ENCODE measurements around the gene LGI4. TPM values are rescaled to one million over a fixed set of nuclear protein-coding genes. Genes with fewer than 3 reads are reported as not detected.

LGI4 gene
- total RNA-seq (10 to 100 TPM in 3 of 9 donors, 1 to 10 TPM in 6; 2.2 to 15.1 (median 6.0) TPM), polyA plus RNA-seq (10 to 100 TPM in 1 of 2 donors, 1 to 10 TPM in 1; 4.2 to 14.2 TPM)
- long read RNA-seq, donor 1, partial matches to known transcripts, result 3 of 6 reads
- long read RNA-seq, donor 1, other reads (novel, unspliced or antisense), result 1 of 6 reads
- long read RNA-seq, donor 2, partial matches to known transcripts, result 2 of 4 reads
- long read RNA-seq, donor 2, other reads (novel, unspliced or antisense), result 2 of 4 reads
- long read RNA-seq, donor 3, partial matches to known transcripts, result 1 of 8 reads
- long read RNA-seq, donor 3, other reads (novel, unspliced or antisense), result 4 of 8 reads

DNA sequence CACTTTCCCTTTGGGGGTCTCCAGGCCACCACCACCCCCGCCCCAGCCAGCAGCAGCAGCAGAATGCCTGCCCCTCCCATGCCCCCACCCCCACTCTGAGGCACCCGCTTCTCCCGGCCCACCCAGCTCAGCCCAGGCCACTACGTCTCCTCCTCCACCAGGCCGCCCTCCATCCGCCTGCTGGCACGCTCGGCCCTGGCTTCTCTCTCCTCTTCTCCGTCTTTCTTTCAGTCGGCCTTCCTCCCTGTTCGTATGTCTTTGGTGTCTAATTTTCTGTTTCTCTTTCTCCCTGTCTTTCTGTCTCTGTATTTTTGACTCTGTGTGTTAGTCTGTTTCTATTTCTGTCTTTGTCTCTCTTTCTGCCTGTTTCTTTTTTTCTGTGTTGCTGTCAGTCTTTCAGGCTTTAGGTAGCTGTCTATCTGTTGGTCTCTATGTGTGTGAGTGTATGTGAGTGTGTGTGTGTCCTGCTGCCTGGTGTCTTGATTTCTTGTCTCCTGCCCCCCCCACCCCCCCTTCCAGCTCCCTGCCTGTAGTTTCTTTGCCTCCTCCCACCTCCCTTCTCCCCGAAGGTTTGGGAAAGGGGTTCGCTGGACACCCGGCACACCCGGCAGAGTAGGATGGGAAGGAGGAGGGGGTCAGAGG is at the start of gene LGI4:
TSS of gene LGI4 (minus strand) at position 459 of the 642 bp plus-strand sequence. CDS start at position 80, 379 bp downstream.
- no peak for ATAC-seq
- H3K4me3 ChIP-seq, result peak within 1 kb of the TSS in 10 of 12 donors; percentile 13 to 53 (median 41)
- H3K36me3 ChIP-seq, result no peaks in the 10 kb centered on the region
- no peaks in the 10 kb centered on the region for H3K9me3 ChIP-seq
- no peak for TF ChIP-seq POLR2A (IDR thresholded peaks at IDR 0.05)
- TF ChIP-seq, protein P1, sequence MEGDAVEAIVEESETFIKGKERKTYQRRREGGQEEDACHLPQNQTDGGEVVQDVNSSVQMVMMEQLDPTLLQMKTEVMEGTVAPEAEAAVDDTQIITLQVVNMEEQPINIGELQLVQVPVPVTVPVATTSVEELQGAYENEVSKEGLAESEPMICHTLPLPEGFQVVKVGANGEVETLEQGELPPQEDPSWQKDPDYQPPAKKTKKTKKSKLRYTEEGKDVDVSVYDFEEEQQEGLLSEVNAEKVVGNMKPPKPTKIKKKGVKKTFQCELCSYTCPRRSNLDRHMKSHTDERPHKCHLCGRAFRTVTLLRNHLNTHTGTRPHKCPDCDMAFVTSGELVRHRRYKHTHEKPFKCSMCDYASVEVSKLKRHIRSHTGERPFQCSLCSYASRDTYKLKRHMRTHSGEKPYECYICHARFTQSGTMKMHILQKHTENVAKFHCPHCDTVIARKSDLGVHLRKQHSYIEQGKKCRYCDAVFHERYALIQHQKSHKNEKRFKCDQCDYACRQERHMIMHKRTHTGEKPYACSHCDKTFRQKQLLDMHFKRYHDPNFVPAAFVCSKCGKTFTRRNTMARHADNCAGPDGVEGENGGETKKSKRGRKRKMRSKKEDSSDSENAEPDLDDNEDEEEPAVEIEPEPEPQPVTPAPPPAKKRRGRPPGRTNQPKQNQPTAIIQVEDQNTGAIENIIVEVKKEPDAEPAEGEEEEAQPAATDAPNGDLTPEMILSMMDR (IDR thresholded peaks at IDR 0.05), result no peak
- no peak for DNase-seq
- intact Hi-C loops (cut with DNase I), result loop anchor here (1.0 to 10.0 kb wide), 8 partner anchors 20 to 162 kb away; partner anchors contain the start of genes FXYD3 (in 2 of the 10) and HPN (in 1 of the 10)
- peaks cover 0 to 4% (median 0%) of the 10 kb centered on the region in 9 donors for H3K27me3 ChIP-seq
- peaks cover 0 to 43% (median 20%) of the 10 kb centered on the region in 12 donors for H3K4me1 ChIP-seq
- WGBS, 4 donors, result 40 to 60% (median 53%) methylated on average over 14 to 15 of the region's 15 CpGs
- peak within 1 kb of the TSS; percentile 4 to 76 (median 66) for H3K27ac ChIP-seq

GRCh38 chr19:35184267-35184666 is 49.4 kb upstream of the LGI4 start:
- Histone ChIP-seq H3K4me1 (no peaks in the 10 kb centered on the region), H3K27me3 (no peaks in the 10 kb centered on the region), H3K4me3 (no peak overlapping the region), H3K9me3 (peaks cover 0 to 17% (median 3%) of the 10 kb centered on the region in 12 donors), H3K27ac (no peak overlapping the region), H3K36me3 (no peaks in the 10 kb centered on the region)
- DNase-seq, result no peak
- no peak for TF ChIP-seq POLR2A (IDR thresholded peaks at IDR 0.05)
- TF ChIP-seq, protein P1 (IDR thresholded peaks at IDR 0.05), result no peak
- 83 to 93% (median 89%) methylated on average over 1 of the region's 1 CpG for WGBS, 4 donors
- no peak for ATAC-seq
- intact Hi-C loops (cut with DNase I), result no loop called here

DNA sequence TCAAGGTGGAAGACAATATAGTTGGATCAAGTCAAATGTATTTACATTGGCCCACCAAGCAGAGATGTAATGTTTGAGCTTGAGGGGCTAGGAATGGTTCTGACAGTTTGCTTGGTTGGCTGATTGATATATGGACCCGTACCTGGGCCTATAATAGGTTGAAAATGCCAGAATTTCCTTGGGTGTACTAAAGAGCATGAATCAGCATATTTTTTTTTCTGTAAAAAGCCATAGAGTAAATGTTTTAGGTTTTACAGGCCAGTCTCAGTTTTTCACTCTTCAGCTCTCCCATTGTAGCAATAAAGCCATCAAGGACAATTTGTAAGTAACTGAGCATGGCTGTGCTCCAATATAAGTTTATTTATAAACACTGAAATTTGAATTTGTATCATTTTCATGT is 46.5 kb upstream of the LGI4 start:
- ATAC-seq (no peak), DNase-seq (no peak)
- Histone ChIP-seq H3K27me3 (peaks cover 0 to 4% (median 0%) of the 10 kb centered on the region in 9 donors), H3K36me3 (no peaks in the 10 kb centered on the region), H3K4me3 (no peak overlapping the region), H3K27ac (no peak overlapping the region), H3K4me1 (no peaks in the 10 kb centered on the region), H3K9me3 (peaks cover 0 to 17% (median 3%) of the 10 kb centered on the region in 12 donors)
- TF ChIP-seq POLR2A (IDR thresholded peaks at IDR 0.05), result no peak
- TF ChIP-seq, protein P1 (IDR thresholded peaks at IDR 0.05), result no peak
- WGBS, 4 donors, result 75 to 100% (median 87%) methylated on average over 1 of the region's 1 CpG
- intact Hi-C loops (cut with DNase I), result no loop called here

GRCh38 chr19:35179830-35180229 is 45.0 kb upstream of the LGI4 start:
- peaks cover 0 to 16% (median 3%) of the 10 kb centered on the region in 12 donors for H3K9me3 ChIP-seq
- H3K27ac ChIP-seq, result no peak overlapping the region
- H3K4me1 ChIP-seq, result no peaks in the 10 kb centered on the region
- intact Hi-C loops (cut with DNase I), result no loop called here
- DNase-seq (no peak), ATAC-seq (no peak)
- no peak overlapping the region for H3K4me3 ChIP-seq
- TF ChIP-seq, protein P1 (IDR thresholded peaks at IDR 0.05), result no peak
- no peak for TF ChIP-seq POLR2A (IDR thresholded peaks at IDR 0.05)
- H3K36me3 ChIP-seq, result no peaks in the 10 kb centered on the region
- H3K27me3 ChIP-seq, result peaks cover 0 to 4% (median 0%) of the 10 kb centered on the region in 9 donors
- 76 to 85% (median 80%) methylated on average over 3 of the region's 3 CpGs for WGBS, 4 donors
